ENCODE data around the gene SSH2.

- TF ChIP-seq EZH2 (IDR thresholded peaks at IDR 0.05) (no peak), POLR2AphosphoS5 (IDR thresholded peaks at IDR 0.05; ENCODE audit: borderline replicate concordance, low read depth, low read length) (no peak), FOXP2 (optimal IDR thresholded peaks at IDR 0.05; ENCODE audit: control extremely low read depth, extremely low read length, insufficient read depth) (no peak)
Measured at GRCh38 chr17:29973005-29973404, 43.0 kb upstream of the SSH2 start.
